HG02588 (cell line): ENCODE results near the gene HTT.

Source experiments
- ATAC-seq: cut with Tn5 transposase; IDR thresholded peaks from one replicate; pipeline ENCODE4 v1.9.1; 2021; ENCODE audit warnings: mild to moderate bottlenecking, moderate library complexity; ENCODE audit not compliant: unreplicated experiment

The HTT gene

DNA sequence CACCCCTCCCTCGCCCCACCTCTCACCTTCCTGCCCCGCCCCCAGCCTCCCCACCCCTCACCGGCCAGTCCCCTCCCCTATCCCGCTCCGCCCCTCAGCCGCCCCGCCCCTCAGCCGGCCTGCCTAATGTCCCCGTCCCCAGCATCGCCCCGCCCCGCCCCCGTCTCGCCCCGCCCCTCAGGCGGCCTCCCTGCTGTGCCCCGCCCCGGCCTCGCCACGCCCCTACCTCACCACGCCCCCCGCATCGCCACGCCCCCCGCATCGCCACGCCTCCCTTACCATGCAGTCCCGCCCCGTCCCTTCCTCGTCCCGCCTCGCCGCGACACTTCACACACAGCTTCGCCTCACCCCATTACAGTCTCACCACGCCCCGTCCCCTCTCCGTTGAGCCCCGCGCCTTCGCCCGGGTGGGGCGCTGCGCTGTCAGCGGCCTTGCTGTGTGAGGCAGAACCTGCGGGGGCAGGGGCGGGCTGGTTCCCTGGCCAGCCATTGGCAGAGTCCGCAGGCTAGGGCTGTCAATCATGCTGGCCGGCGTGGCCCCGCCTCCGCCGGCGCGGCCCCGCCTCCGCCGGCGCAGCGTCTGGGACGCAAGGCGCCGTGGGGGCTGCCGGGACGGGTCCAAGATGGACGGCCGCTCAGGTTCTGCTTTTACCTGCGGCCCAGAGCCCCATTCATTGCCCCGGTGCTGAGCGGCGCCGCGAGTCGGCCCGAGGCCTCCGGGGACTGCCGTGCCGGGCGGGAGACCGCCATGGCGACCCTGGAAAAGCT lies at the start of gene HTT, which contains the start of gene HTT-AS:
TSS of gene HTT (plus strand) at position 604 of the 768 bp plus-strand sequence. CDS start at position 749, 145 bp downstream.
TSS of gene HTT-AS (minus strand) at position 461 of the 768 bp plus-strand sequence.
- ATAC-seq: peak; percentile 80

DNA sequence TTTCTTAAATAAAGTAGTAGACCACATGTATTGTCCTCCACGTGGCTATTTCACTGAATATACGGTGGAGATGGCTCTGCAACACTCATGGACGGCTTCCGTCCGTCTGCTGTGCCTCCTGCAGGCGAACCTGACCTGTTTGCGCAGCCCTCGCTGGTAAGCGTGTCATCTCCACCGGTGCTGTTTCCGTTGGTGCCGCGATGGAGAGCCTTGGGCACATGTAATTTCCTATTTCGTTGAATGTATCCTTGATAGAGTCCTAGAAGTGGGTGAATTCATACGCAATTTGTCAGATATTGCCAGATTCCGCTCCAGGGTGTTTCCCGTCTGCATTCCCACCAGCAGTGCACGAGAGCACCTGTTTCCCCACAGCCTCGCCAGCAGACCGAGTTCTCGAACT lies 48.6 kb upstream of the HTT start:
- ATAC-seq: no peak

DNA sequence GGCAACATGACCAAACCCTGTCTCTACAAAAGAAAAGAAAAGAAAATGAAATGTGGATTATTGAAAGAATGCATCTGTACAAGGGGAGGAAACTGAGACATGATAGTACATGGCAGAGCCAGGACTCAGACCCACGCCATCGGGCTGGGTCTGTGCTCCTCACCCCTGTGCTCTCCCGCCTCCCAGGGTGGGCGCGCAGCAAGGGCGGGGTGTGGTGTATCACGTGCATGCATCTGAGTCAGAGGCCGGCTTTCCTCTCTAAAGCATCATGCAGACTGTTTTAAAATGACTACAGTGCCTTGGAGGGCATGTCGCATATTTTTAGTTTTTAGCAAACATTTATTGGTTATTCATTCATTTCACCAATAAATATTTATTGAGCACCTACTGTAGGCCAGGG lies 47.9 kb upstream of the HTT start:
- ATAC-seq: no peak

DNA sequence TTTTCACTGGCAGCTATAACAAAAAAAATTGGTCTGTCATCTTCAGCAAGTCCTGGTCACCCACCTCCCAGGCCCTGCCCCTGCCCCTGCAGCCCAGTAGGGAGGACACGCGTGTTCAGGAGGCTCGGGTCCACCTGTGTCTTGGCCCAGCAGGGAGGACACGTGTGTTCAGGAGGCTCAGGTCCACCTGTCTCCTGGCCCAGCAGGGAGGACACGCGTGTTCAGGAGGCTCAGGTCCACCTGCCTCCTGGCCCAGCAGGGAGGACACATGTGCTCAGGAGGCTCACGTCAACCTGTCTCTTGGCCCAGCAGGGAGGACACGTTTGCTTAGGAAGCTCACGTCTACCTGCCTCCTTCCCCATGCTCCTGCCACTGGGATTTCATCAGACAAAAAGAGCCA lies 45.0 kb upstream of the HTT start:
- no peak for ATAC-seq

DNA sequence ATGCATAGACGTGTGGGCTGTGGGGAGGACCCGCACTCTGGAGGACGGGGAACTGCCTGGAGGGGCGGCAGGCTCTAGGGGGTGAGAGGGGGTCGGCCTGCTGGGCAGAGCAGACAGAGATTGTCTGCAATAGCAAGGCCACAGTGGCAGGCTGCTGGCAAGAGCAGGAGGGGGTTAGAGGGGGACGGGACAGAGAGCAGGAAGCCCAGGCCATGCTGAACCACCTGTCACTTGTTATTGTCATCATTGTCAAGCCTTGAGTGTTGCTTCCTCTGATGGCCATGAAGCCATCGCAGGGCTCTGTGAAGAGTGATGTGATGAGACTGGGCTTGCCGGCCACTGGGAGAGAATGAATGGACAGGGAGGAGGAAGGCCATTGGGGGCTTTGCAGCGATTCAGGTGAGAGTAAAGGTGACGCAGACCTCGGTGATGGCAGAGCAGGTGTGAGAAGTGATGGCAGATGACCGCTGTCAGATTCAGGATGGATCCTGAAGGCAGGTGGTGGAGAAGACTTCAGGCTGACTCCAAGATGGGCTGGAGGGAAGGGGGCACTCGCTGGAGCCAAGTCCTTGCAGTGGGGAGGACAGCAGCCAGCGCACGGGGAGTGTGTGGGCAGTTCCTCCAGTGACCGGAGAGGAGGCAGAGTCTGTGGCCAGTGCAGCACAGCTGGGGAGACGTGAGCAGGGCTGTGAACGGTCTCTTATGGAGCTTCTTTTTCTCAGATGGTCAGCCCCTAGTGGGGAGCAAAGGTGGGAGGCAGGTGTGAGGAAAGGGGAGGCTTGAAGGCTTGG lies 43.7 kb upstream of the HTT start:
- no peak for ATAC-seq

DNA sequence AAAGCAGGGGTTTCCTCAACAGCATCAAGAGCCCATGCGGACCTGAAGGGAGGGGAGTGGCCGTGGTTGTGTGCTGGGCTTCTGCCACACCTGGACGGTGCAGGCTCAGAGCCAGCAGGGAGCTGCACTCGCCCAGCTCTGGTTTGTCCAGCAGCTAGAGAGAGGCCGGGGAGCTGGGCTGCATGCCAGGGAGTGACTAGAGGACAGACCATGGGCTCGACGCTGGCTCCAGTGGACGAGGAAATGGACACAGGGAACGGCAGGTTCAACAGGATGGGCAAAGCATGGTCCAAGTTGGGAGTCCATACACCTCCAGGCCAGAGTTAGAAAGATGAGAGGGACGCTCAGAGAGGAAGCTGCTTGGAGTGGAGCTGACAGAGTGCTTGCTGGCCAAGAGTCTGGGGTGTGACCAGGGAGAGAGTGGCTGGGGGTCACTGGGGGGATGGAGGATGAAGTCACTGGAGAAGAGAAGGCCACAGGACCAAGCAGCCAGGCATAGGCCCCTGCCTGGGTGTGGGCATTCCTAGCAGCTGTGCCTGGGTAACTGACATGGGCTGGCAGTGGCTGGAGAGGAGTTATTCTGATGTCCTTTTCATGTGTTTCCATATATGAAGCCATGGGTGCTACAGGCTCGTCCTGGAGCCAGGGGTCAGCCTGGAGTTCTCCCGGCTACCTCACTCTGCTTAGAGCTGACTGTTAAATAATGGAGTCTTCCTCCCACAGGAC lies 43.0 kb upstream of the HTT start:
- no peak for ATAC-seq

DNA sequence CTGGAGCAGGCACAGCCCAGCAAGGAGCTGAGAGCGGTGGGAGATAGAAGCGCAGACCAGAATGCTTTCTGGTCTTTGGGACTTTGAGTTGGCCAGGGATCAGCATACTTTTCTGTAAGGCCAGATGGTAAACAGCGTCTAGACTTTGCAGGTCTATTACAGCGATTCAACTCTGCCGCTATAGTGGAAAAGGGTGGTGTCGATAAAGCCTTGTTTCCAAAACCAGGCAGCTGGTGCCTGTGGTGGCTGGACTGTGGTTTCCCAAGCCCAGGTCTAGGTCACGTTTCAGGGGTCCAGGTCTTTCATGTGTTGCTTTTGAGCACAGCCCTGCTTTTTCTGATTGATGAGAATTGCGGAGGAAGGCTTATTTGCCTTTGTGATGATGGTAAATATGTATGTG lies 40.2 kb upstream of the HTT start:
- ATAC-seq: no peak

DNA sequence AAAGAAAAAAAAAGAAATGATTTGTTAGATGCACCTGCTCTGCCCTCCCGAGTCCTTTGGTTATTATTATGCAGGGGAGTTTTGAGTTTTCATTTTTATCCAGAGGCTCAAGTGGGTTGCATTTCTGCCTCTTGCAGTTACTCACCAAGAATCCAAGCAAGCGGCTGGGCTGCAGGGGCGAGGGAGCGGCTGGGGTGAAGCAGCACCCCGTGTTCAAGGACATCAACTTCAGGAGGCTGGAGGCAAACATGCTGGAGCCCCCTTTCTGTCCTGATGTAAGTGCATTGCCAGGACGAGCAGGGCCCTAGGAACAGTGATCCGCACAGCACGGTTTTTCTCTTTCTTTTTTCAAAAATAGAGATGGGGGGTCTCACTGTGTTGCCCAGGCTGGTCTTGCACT lies 39.2 kb upstream of the HTT start:
- no peak for ATAC-seq

DNA sequence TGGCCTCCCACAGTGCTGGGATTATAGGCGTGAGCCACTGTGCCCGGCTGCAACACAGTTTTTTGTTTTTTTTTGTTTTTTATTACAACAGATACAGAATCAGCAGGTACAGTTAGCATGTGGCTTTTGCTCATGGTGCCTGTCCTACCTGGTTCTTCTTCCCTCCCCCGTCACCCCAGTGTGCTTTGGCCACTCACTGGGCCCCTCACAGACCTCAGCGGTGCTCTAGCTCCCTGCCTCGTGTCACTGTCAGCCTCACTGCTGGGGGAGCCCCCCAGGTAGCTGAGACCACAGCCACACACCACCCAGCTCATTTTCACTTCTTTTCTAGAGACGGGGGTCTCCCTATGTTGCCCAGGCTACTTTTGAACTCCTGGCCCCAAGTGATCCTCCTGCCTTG lies 38.8 kb upstream of the HTT start:
- ATAC-seq: no peak

DNA sequence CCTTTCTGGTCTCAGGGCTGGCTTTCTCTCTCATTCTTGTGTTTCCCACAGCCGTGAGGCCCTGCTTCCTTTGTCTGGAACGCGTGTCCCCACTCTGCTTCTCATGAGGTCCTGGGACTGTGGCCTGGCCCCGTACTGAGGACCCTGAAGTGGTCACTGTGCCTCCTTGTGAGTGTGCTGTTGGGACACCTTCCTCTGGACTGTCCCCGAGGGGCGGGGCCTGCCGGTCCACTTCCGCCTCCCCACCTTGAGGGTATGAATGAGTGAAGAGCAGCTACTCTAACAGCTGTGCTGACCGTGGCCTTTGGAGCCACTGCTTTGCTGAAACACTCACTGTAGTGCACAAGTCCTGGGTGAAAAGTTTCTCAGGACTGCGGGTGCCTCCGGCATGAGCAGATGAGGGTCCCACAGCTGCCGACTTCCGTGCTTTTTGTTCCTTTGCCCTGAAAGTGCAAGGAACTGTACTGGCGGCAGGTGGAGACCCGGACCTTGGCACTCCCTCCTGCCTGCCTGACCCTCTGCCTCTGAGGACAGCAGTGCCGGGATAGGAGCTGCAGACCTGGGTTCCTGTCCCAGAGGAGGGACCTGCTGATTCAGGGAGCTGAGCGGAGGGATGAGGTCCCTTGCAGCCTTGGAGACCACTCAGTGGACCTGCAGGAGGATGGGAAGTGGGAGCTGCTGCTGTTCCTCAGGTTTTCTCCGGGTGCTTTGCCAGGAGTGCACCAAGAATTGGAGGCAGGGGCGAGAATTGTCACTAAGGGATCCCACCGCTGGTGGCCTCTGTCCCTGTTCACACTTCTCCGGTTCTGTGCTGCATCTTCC lies 38.1 kb upstream of the HTT start:
- ATAC-seq: no peak

DNA sequence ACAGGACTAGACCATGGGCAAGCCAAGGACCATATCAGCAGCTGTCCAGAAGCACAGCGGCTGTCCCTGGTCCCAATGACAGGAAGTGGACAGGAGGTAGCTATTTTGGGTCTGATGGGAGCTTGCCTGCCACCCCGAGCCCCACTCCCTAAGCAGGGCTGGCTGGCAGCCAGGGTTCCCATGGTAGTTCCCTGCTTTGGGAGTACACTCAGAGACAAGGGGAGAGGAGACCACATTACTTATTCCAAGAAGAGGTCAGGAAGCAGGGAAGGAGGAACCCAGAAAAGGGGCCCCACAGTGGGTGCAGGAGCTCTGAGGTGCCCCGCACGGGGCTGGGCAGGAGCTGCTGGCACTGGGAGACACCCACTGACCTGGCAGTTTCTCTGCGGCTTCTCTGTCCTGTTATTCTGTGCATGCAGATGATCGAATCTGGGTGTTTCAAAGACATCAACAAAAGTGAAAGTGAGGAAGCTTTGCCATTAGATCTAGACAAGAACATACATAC lies 36.5 kb upstream of the HTT start:
- ATAC-seq: no peak

DNA sequence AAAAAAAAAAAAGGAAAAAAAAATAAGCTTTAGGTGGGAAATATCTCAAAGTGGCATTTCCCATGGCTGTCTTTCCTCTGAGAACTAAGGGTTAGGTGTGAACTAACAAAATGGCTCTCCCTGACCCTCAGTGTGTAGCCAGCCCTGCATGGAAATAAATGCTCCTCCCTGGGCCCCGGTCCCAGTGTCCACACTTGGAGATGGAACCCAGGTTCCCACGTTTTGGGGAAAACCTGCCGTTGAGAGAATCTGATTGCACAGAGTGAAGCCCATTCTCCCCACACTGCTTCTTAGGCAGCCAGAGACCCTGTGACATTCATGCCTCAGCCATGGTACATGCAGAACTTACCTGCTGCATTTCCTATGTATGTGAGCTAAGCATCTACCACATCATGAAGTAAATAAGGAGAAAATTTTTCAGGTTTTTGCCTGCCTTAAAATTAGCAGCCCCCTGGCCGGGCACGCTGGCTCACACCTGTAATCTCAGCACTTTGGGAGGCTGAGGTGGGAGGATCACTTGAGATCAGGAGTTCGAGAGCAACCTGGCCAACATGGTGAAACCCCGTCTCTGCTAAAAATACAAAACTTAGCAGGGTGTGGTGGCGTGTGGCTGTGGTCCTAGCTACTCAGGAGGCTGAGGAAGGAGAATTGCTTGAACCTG lies 34.6 kb upstream of the HTT start:
- ATAC-seq: no peak

DNA sequence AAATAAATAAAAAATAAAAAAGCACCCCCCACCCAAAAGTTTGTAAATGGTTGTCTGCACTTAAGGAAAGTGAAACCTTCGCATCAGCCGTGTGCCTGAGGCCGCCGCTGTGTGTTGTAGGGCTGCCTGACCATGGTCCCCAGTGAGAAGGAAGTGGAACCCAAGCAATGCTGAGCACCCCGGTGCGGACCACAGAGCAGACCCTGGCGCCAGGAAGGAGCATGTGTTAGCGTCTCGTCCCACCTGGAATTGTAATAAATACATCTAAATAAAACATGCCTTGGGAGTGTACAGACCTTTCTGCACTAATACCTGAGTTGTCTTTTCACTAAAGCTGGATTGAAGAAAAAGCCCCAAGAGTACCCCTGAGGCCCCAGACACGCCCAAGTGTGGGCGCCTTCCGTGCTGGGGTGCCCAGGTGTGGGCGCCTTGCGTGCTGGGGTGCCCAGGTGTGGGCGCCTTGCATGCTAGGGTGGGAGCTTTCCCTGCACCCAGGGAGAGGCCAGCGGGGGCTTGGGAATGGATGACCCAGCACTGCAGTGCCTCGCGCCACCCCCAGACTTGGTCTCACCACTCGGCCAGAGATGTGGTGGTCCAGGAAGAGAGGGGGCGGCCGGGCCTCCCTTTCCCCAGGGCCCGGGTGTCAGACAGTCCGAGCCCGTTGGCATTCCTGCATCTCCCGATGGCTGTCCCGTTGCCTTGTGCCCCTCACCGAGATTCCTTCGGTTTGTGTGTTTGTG lies 33.9 kb upstream of the HTT start:
- ATAC-seq: peak; percentile 37

DNA sequence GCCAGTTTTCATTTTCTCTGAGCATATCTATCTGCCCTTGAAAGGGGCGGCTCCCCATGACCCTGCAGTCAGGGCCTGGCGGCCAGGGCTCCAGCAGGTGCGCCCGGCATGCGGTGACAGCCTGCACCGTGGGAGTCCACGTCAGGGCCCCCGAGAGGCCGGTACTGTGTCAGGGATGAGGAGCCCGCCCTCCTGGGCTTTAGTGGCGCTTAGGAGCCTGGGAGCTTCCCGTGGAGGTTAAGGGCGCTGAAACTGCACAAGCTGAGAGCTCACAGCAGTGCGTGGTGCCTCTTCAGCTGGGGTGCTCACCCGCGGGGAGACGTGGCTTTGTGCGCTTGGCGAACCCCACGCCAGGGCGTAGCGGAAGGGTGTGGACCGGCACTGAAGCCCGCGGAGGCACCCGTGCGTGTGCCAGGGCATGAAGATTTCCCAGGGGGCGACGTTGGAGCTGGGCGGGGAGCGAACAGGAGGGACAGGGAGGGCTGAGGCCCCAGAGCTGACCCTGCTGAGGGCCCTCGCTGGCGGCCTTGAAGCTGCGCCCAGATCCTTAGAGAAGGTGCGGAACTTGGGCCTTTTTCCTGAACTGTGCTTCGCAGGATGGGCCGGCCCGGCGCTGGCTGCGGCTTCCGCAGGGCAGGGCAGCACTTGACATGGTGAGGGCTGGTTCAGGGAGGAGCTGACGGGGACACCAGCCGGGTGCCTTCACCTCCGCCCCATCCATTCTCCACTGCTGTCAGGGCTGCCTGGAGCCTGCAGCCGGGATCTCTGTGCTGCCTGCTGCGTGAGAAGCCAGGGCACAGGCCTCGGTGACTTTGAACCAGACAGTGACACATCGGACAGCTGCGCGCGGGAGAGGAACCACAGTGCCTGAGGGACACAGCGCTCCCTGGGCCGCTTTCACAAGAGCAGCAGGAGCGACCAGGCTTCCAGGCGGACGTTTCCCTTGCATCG lies 33.0 kb upstream of the HTT start:
- ATAC-seq: no peak

DNA sequence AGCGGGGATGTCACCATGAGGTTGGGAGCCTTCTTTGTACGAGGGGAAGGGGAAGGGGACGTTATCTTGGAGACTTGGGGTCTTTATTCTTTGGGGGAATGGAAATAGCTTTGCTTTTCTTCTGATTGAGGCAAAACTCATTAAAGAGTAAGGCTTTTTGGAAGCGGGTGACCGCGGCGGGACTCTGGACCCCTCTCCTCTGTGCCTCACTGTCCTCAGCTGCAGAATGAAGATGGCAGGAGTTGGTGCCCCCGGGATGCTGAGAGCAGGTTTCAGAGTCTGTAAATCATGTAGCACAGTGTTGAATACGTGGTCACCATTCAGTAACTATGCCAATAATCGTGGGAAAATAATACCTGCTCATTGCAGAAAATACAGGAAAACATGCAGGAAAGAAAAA lies 32.3 kb upstream of the HTT start:
- ATAC-seq: no peak

DNA sequence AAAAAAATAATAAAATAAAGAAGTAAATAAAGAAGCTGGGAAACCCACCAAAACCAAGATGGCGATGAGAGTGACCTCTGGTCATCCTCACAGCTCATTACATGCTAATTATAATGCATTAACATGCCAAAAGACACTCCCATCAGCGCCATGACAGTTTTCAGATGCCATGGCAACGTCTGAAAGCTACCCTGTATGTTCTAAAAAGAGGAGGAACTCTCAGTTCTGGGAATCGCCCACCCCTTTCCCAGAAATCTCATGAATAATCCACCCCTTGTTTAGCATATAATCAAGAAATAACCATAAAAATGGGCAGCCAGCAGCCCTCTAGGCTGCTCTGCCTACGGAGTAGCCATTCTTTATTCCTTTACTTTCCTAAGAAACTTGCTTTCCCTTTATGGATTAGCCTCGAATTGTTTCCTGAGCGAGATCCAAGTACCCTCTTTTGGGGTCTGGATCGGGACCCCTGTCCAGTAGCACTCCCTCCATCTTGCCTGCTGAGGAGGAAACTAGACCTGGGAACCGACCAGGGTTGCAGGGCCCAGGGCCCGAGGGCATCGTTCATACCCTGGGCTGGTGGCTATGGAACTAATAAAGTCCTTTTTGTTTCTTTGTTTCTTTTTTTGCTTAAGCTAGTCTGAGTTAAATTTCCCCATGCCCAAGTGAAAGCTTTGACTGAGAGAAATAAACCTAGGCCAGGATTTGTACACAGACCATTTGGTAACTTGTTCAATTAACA lies 31.0 kb upstream of the HTT start:
- ATAC-seq: no peak
